ENCODE data around the gene ASGR1. TPM values are rescaled to one million over a fixed set of nuclear protein-coding genes. Genes with fewer than 3 reads are reported as not detected.

ASGR1 gene
- total and polyA plus RNA-seq, 9 donors: 0.20 to 3.3 (median 1.0) TPM

- DNase-seq: no peak
- no peak for TF ChIP-seq POLR2A (IDR thresholded peaks at IDR 0.05)
- TF ChIP-seq, protein P1, sequence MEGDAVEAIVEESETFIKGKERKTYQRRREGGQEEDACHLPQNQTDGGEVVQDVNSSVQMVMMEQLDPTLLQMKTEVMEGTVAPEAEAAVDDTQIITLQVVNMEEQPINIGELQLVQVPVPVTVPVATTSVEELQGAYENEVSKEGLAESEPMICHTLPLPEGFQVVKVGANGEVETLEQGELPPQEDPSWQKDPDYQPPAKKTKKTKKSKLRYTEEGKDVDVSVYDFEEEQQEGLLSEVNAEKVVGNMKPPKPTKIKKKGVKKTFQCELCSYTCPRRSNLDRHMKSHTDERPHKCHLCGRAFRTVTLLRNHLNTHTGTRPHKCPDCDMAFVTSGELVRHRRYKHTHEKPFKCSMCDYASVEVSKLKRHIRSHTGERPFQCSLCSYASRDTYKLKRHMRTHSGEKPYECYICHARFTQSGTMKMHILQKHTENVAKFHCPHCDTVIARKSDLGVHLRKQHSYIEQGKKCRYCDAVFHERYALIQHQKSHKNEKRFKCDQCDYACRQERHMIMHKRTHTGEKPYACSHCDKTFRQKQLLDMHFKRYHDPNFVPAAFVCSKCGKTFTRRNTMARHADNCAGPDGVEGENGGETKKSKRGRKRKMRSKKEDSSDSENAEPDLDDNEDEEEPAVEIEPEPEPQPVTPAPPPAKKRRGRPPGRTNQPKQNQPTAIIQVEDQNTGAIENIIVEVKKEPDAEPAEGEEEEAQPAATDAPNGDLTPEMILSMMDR (IDR thresholded peaks at IDR 0.05): no peak
- TF ChIP-seq EP300 (IDR thresholded peaks at IDR 0.05): no peak
- no peaks in the 10 kb centered on the region for H3K9me3 ChIP-seq
- intact Hi-C loops (cut with DNase I): loop anchor here in 1 of 4 donors (5.0 kb wide), 1 partner anchor 485 kb away; no protein-coding TSS in a partner anchor
- H3K36me3 ChIP-seq: no peaks in the 10 kb centered on the region
- no peaks in the 10 kb centered on the region for H3K27me3 ChIP-seq
- 61 to 88% (median 86%) methylated on average over 3 of the region's 3 CpGs for WGBS, 3 donors
- no peak overlapping the region for H3K27ac ChIP-seq
- no peak overlapping the region for H3K4me3 ChIP-seq
- no peaks in the 10 kb centered on the region for H3K4me1 ChIP-seq (ENCODE audit: insufficient read depth)
These were observed 31.4 kb downstream of the ASGR1 start for GRCh38 chr17:7147772-7148171.

GRCh38 chr17:7146115-7146514 is 33.1 kb downstream of the ASGR1 start:
- Histone ChIP-seq H3K4me1 (ENCODE audit: insufficient read depth) (no peaks in the 10 kb centered on the region), H3K36me3 (no peaks in the 10 kb centered on the region), H3K27me3 (no peaks in the 10 kb centered on the region), H3K4me3 (no peak overlapping the region), H3K9me3 (no peaks in the 10 kb centered on the region), H3K27ac (no peak overlapping the region)
- TF ChIP-seq, protein P1 (IDR thresholded peaks at IDR 0.05): no peak
- TF ChIP-seq EP300 (IDR thresholded peaks at IDR 0.05) (no peak), POLR2A (IDR thresholded peaks at IDR 0.05) (no peak)
- intact Hi-C loops (cut with DNase I): loop anchor here in 1 of 4 donors (5.0 kb wide), 1 partner anchor 484 kb away; no protein-coding TSS in a partner anchor
- 24 to 46% (median 33%) methylated on average over 6 of the region's 6 CpGs for WGBS, 3 donors
- DNase-seq: no peak

DNA sequence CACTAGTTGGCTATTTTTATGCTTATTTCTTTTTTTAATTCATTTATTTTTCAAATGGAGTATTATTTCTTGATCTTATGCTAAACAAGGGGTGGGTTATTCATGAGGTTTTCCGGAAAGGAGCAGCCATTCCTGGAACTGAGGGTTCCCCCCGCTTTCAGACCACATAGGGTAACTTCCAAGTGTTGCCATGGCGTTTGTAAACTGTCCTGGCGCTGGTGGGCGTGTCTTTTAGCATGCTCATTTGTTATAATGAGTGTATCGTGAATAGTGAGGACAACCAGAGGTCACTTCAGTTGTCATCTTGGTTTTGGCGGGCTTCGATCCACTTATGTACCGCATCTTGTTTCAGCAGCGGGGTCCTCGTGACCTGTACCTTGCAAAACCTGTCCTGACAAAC is 35.0 kb downstream of the ASGR1 start:
- intact Hi-C loops (cut with DNase I): no loop called here
- DNase-seq: no peak

GRCh38 chr17:7141824-7142223 is 37.3 kb downstream of the ASGR1 start:
- H3K9me3 ChIP-seq: no peaks in the 10 kb centered on the region
- no peaks in the 10 kb centered on the region for H3K27me3 ChIP-seq
- TF ChIP-seq, protein P1 (IDR thresholded peaks at IDR 0.05): no peak
- TF ChIP-seq EP300 (IDR thresholded peaks at IDR 0.05): no peak
- TF ChIP-seq POLR2A (IDR thresholded peaks at IDR 0.05): no peak
- H3K4me1 ChIP-seq (ENCODE audit: insufficient read depth): no peaks in the 10 kb centered on the region
- H3K27ac ChIP-seq: no peak overlapping the region
- H3K36me3 ChIP-seq: no peaks in the 10 kb centered on the region
- WGBS, 3 donors: 67 to 74% (median 74%) methylated on average over 10 of the region's 10 CpGs
- DNase-seq: no peak
- intact Hi-C loops (cut with DNase I): no loop called here
- no peak overlapping the region for H3K4me3 ChIP-seq

More for the DNA sequence above, 35.0 kb downstream of the ASGR1 start:
- H3K27ac ChIP-seq: no peak overlapping the region
- no peaks in the 10 kb centered on the region for H3K4me1 ChIP-seq (ENCODE audit: insufficient read depth)
- no peak overlapping the region for H3K4me3 ChIP-seq
- no peaks in the 10 kb centered on the region for H3K27me3 ChIP-seq
- 72 to 83% (median 73%) methylated on average over 11 of the region's 11 CpGs for WGBS, 3 donors
- H3K36me3 ChIP-seq: no peaks in the 10 kb centered on the region
- TF ChIP-seq POLR2A (IDR thresholded peaks at IDR 0.05) (no peak), EP300 (IDR thresholded peaks at IDR 0.05) (no peak)
- TF ChIP-seq, protein P1 (IDR thresholded peaks at IDR 0.05): no peak
- H3K9me3 ChIP-seq: no peaks in the 10 kb centered on the region
